Suprapubic skin (tissue), 3 donors: ENCODE results near the gene SH3GL2.

Experiments used
- CTCF ChIP-seq, 2 donors: fragments of 200-600 bp in 1 of 2; fragments of 450-650 bp in 1 of 2; sonication (generic) in 1 of 2; IDR thresholded peaks; one replicate each; pipeline ENCODE4 v1.5.1; 2016 to 2019; ENCODE audit warnings: antibody characterized with exemption in 2 of 2, mild to moderate bottlenecking in 1 of 2, moderate library complexity in 1 of 2
- POLR2AphosphoS5 ChIP-seq, 3 donors: sonication (generic); formaldehyde crosslinking; IDR thresholded peaks; one replicate each; pipeline ENCODE4 v1.6.1; 2017; ENCODE audit warnings: antibody characterized with exemption in 3 of 3

DNA sequence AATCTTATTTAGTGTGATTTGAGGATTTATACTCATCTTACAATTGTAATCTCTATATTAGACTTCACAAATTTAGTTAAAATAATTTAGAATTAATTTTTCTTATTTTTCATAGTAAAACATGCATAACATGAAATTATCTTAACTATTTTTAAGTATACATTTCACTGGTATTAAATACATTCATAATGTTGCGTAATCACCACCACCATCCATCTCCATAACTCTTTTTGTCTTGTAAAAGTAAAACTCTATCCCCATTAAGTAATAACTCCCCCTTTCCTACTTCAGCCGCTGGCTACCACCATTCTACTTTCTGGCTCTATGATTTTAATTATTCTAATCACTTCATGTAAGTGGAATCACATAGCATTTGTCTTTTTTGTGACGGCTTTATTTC lies 193.4 kb downstream of the SH3GL2 start:
- TF ChIP-seq CTCF (IDR thresholded peaks at IDR 0.05) (no peak), POLR2AphosphoS5 (IDR thresholded peaks at IDR 0.05) (no peak)
